ENCODE results near the gene TCF12. TPM values are rescaled to one million over a fixed set of nuclear protein-coding genes. Genes with fewer than 3 reads are reported as not detected.

TCF12 gene
- total RNA-seq, 1 experiment from 2014 or later = 189 TPM

- no peaks in the 10 kb centered on the region for H3K4me1 ChIP-seq (ENCODE audit: low read length)
- 0 out of 2 replicates have a peak, but pooled peaks cover 7% of the 10 kb centered on the region for H3K9me3 ChIP-seq (ENCODE audit: low read length)
- no peaks in the 10 kb centered on the region for H4K20me1 ChIP-seq (ENCODE audit: insufficient read depth, low read depth, low read length)
- H3K27me3 ChIP-seq (ENCODE audit: low read length) = no peaks in the 10 kb centered on the region
- DNase-seq = no peak
- no peaks in the 10 kb centered on the region for H3K9me2 ChIP-seq (replicated peaks; ENCODE audit: insufficient read depth, low read length)
- no peak overlapping the region for H3K4me2 ChIP-seq (ENCODE audit: low read depth, low read length, poor library complexity, severe bottlenecking)
- H3K27ac ChIP-seq (ENCODE audit: low read length) = no peak overlapping the region
- no peak overlapping the region for H3K4me3 ChIP-seq (ENCODE audit: low read length)
- peaks cover 4% of the 10 kb centered on the region; the same call in 1 of the 2 replicates for H3K79me2 ChIP-seq (ENCODE audit: low read length)
- no peak overlapping the region for H3K9ac ChIP-seq (ENCODE audit: low read length)
- peaks cover 10% of the 10 kb centered on the region for H3K36me3 ChIP-seq (ENCODE audit: insufficient read depth, low read length)
- no peak overlapping the region for H2AFZ ChIP-seq (ENCODE audit: low read length)
These were observed 267.1 kb downstream of the TCF12 start for GRCh38 chr15:57185507-57186074.

- Histone ChIP-seq H4K20me1 (ENCODE audit: insufficient read depth, low read depth, low read length) (no peaks in the 10 kb centered on the region), H3K9me2 (replicated peaks; ENCODE audit: insufficient read depth, low read length) (no peaks in the 10 kb centered on the region), H3K4me3 (ENCODE audit: low read length) (no peak overlapping the region), H3K79me2 (ENCODE audit: low read length) (peaks cover 4% of the 10 kb centered on the region; the same call in 1 of the 2 replicates), H3K27ac (ENCODE audit: low read length) (no peak overlapping the region), H2AFZ (ENCODE audit: low read length) (no peak overlapping the region), H3K4me1 (ENCODE audit: low read length) (no peaks in the 10 kb centered on the region), H3K9me3 (ENCODE audit: low read length) (0 out of 2 replicates have a peak, but pooled peaks cover 7% of the 10 kb centered on the region), H3K9ac (ENCODE audit: low read length) (no peak overlapping the region), H3K4me2 (ENCODE audit: low read depth, low read length, poor library complexity, severe bottlenecking) (no peak overlapping the region), H3K27me3 (ENCODE audit: low read length) (no peaks in the 10 kb centered on the region), H3K36me3 (ENCODE audit: insufficient read depth, low read length) (peaks cover 14% of the 10 kb centered on the region)
- DNase-seq = no peak
These were observed 271.0 kb downstream of the TCF12 start for GRCh38 chr15:57189466-57189865.

GRCh38 chr15:57190208-57190607, 271.8 kb downstream of the TCF12 start:
- Histone ChIP-seq H3K4me2 (ENCODE audit: low read depth, low read length, poor library complexity, severe bottlenecking) (no peak overlapping the region), H3K79me2 (ENCODE audit: low read length) (peaks cover 8% of the 10 kb centered on the region; the same call in 1 of the 2 replicates), H3K27me3 (ENCODE audit: low read length) (no peaks in the 10 kb centered on the region), H3K9me3 (ENCODE audit: low read length) (0 out of 2 replicates have a peak, but pooled peaks cover 7% of the 10 kb centered on the region), H3K27ac (ENCODE audit: low read length) (no peak overlapping the region), H2AFZ (ENCODE audit: low read length) (no peak overlapping the region), H3K36me3 (ENCODE audit: insufficient read depth, low read length) (peaks cover 12% of the 10 kb centered on the region), H4K20me1 (ENCODE audit: insufficient read depth, low read depth, low read length) (no peaks in the 10 kb centered on the region), H3K4me3 (ENCODE audit: low read length) (no peak overlapping the region), H3K4me1 (ENCODE audit: low read length) (no peaks in the 10 kb centered on the region), H3K9me2 (replicated peaks; ENCODE audit: insufficient read depth, low read length) (no peaks in the 10 kb centered on the region), H3K9ac (ENCODE audit: low read length) (no peak overlapping the region)
- DNase-seq = no peak

GRCh38 chr15:57193161-57193560, 274.7 kb downstream of the TCF12 start:
- no peak overlapping the region for H2AFZ ChIP-seq (ENCODE audit: low read length)
- H3K4me2 ChIP-seq (ENCODE audit: low read depth, low read length, poor library complexity, severe bottlenecking) = no peak overlapping the region
- H3K79me2 ChIP-seq (ENCODE audit: low read length) = peaks cover 16% of the 10 kb centered on the region; the same call in 1 of the 2 replicates
- H3K9ac ChIP-seq (ENCODE audit: low read length) = no peak overlapping the region
- H3K4me3 ChIP-seq (ENCODE audit: low read length) = no peak overlapping the region
- H3K27me3 ChIP-seq (ENCODE audit: low read length) = no peaks in the 10 kb centered on the region
- peaks cover 12% of the 10 kb centered on the region; the same call in 1 of the 2 replicates for H3K36me3 ChIP-seq (ENCODE audit: insufficient read depth, low read length)
- H3K9me2 ChIP-seq (replicated peaks; ENCODE audit: insufficient read depth, low read length) = no peaks in the 10 kb centered on the region
- H3K4me1 ChIP-seq (ENCODE audit: low read length) = no peaks in the 10 kb centered on the region
- H3K9me3 ChIP-seq (ENCODE audit: low read length) = no peaks in the 10 kb centered on the region
- no peak for DNase-seq
- H3K27ac ChIP-seq (ENCODE audit: low read length) = no peak overlapping the region
- H4K20me1 ChIP-seq (ENCODE audit: insufficient read depth, low read depth, low read length) = no peaks in the 10 kb centered on the region

- Histone ChIP-seq H3K4me2 (ENCODE audit: low read depth, low read length, poor library complexity, severe bottlenecking) (no peak overlapping the region), H4K20me1 (ENCODE audit: insufficient read depth, low read depth, low read length) (no peaks in the 10 kb centered on the region), H3K27ac (ENCODE audit: low read length) (no peak overlapping the region), H3K79me2 (ENCODE audit: low read length) (peaks cover 22% of the 10 kb centered on the region; the same call in 1 of the 2 replicates), H3K9me2 (replicated peaks; ENCODE audit: insufficient read depth, low read length) (no peaks in the 10 kb centered on the region), H3K36me3 (ENCODE audit: insufficient read depth, low read length) (peaks cover 12% of the 10 kb centered on the region; the same call in 1 of the 2 replicates), H3K9ac (ENCODE audit: low read length) (no peak overlapping the region), H3K4me3 (ENCODE audit: low read length) (no peak overlapping the region), H3K4me1 (ENCODE audit: low read length) (peaks cover 3% of the 10 kb centered on the region; the same call in 1 of the 2 replicates), H3K9me3 (ENCODE audit: low read length) (no peaks in the 10 kb centered on the region), H2AFZ (ENCODE audit: low read length) (no peak overlapping the region), H3K27me3 (ENCODE audit: low read length) (no peaks in the 10 kb centered on the region)
- DNase-seq = no peak
These were observed 276.9 kb downstream of the TCF12 start for GRCh38 chr15:57195326-57195725.

DNA sequence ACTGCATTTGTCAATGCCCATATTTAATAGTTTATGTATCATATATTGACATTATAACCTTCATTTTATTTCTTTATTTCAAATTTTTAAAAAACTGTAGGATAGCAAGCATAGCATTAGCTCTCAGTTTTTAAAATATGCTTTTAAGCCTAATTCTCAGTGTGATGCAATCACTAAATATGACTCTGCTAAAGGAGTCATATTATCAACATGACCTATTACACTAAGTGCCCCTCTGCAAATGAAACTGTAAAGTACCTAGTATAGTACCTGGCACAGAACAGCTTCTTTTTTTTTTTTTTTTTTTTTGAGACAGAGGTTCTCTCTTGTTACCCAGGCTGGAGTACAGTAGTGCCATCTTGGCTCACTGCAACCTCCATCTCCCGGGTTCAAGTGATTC, 278.4 kb downstream of the TCF12 start:
- Histone ChIP-seq H3K79me2 (ENCODE audit: low read length) (peaks cover 36% of the 10 kb centered on the region; the same call in 1 of the 2 replicates), H3K4me1 (ENCODE audit: low read length) (peaks cover 3% of the 10 kb centered on the region; the same call in 1 of the 2 replicates), H4K20me1 (ENCODE audit: insufficient read depth, low read depth, low read length) (no peaks in the 10 kb centered on the region), H3K9me2 (replicated peaks; ENCODE audit: insufficient read depth, low read length) (no peaks in the 10 kb centered on the region), H3K36me3 (ENCODE audit: insufficient read depth, low read length) (peaks cover 12% of the 10 kb centered on the region; the same call in 1 of the 2 replicates), H3K9me3 (ENCODE audit: low read length) (no peaks in the 10 kb centered on the region), H3K9ac (ENCODE audit: low read length) (no peak overlapping the region), H3K4me2 (ENCODE audit: low read depth, low read length, poor library complexity, severe bottlenecking) (no peak overlapping the region), H3K27me3 (ENCODE audit: low read length) (no peaks in the 10 kb centered on the region), H3K4me3 (ENCODE audit: low read length) (no peak overlapping the region), H2AFZ (ENCODE audit: low read length) (no peak overlapping the region), H3K27ac (ENCODE audit: low read length) (no peak overlapping the region)
- no peak for DNase-seq

DNA sequence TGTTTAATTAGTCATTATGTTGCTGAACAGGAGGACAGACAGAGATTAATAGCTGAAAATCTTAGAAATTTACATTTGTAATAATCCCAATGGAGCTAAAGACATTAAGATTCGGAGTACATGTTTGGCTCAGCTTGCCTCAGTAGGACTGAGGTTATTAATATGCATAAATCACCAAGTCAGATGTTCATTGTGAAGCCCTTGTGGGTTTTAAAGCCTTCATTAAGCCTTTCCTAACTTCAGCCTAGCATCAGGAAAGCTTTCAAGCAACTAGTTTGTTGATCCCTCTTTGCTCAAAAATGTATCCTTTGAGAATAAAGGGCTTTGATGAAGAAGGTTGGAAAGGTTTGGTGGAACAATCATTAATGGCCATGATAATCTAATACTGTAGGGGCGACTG, 279.7 kb downstream of the TCF12 start:
- Histone ChIP-seq H3K36me3 (ENCODE audit: insufficient read depth, low read length) (peaks cover 9% of the 10 kb centered on the region; the same call in 1 of the 2 replicates), H3K9me3 (ENCODE audit: low read length) (no peaks in the 10 kb centered on the region), H4K20me1 (ENCODE audit: insufficient read depth, low read depth, low read length) (no peaks in the 10 kb centered on the region), H3K9ac (ENCODE audit: low read length) (no peak overlapping the region), H3K4me1 (ENCODE audit: low read length) (peaks cover 3% of the 10 kb centered on the region; the same call in 1 of the 2 replicates), H3K4me3 (ENCODE audit: low read length) (no peak overlapping the region), H3K27ac (ENCODE audit: low read length) (no peak overlapping the region), H3K79me2 (ENCODE audit: low read length) (peaks cover 37% of the 10 kb centered on the region; the same call in 1 of the 2 replicates), H3K27me3 (ENCODE audit: low read length) (no peaks in the 10 kb centered on the region), H2AFZ (ENCODE audit: low read length) (no peak overlapping the region), H3K9me2 (replicated peaks; ENCODE audit: insufficient read depth, low read length) (no peaks in the 10 kb centered on the region), H3K4me2 (ENCODE audit: low read depth, low read length, poor library complexity, severe bottlenecking) (no peak overlapping the region)
- no peak for DNase-seq

- H3K9me3 ChIP-seq (ENCODE audit: low read length) = no peaks in the 10 kb centered on the region
- peaks cover 3% of the 10 kb centered on the region; the same call in 1 of the 2 replicates for H3K4me1 ChIP-seq (ENCODE audit: low read length)
- no peak overlapping the region for H3K27ac ChIP-seq (ENCODE audit: low read length)
- H2AFZ ChIP-seq (ENCODE audit: low read length) = no peak overlapping the region
- H3K9ac ChIP-seq (ENCODE audit: low read length) = no peak overlapping the region
- H4K20me1 ChIP-seq (ENCODE audit: insufficient read depth, low read depth, low read length) = no peaks in the 10 kb centered on the region
- no peak overlapping the region for H3K4me2 ChIP-seq (ENCODE audit: low read depth, low read length, poor library complexity, severe bottlenecking)
- H3K79me2 ChIP-seq (ENCODE audit: low read length) = peaks cover 37% of the 10 kb centered on the region; the same call in 1 of the 2 replicates
- H3K9me2 ChIP-seq (replicated peaks; ENCODE audit: insufficient read depth, low read length) = no peaks in the 10 kb centered on the region
- DNase-seq = no peak
- no peaks in the 10 kb centered on the region for H3K27me3 ChIP-seq (ENCODE audit: low read length)
- no peak overlapping the region for H3K4me3 ChIP-seq (ENCODE audit: low read length)
- peaks cover 5% of the 10 kb centered on the region; the same call in 1 of the 2 replicates for H3K36me3 ChIP-seq (ENCODE audit: insufficient read depth, low read length)
These were observed 280.3 kb downstream of the TCF12 start for GRCh38 chr15:57198654-57199291.
